GM21381 (cell line): ENCODE results near the gene LDLRAD4.

ENCODE experiments used
- ATAC-seq: cut with Tn5 transposase; IDR thresholded peaks from one replicate; pipeline ENCODE4 v1.9.1; 2021; ENCODE audit warnings: mild to moderate bottlenecking, moderate library complexity; ENCODE audit not compliant: unreplicated experiment

LDLRAD4 gene

GRCh38 chr18:13280070-13280795 lies 61.7 kb downstream of the LDLRAD4 start:
- ATAC-seq: no peak

- no peak for ATAC-seq
These were observed 62.8 kb downstream of the LDLRAD4 start for GRCh38 chr18:13281406-13281805.

- no peak for ATAC-seq
These were observed 65.2 kb downstream of the LDLRAD4 start for GRCh38 chr18:13283746-13284145.

DNA sequence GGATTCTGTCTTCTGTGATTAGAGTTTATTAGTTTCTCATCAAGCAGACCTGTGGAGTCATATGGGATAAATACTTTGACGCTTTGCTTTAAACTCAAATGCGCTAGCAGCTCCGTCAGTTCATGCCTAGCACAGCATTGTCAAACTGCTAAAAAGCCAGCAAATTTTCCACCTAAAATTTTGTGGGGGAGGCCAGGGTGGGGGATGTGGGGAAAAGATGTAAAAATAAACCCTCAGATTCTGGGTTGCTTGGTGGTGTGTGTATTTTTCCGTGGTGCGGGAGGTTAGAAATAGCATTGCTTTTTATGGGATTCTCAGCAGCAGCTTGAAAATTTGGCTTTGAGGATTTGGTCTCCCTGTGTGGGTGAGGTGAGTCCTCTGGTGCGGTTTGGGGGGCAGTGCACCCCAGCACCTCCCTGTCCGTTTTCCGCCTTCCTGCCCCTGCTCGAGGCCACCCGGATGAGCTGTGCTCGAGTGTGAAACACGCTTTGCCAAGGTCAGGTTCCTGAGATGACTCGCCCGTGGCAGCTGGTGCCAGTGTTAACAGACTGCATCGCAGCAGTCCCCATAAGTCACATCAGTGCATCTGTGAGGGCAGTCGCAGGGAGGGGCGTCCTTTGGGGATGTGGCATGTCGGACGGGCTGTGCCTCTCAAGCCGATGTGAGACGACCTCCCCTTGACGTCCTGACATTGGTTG lies 65.9 kb downstream of the LDLRAD4 start:
- no peak for ATAC-seq

GRCh38 chr18:13285874-13286273 lies 67.3 kb downstream of the LDLRAD4 start:
- no peak for ATAC-seq

GRCh38 chr18:13286456-13287125 lies 68.0 kb downstream of the LDLRAD4 start:
- no peak for ATAC-seq

- no peak for ATAC-seq
These were observed 68.8 kb downstream of the LDLRAD4 start for GRCh38 chr18:13287372-13287771.

GRCh38 chr18:13288509-13289133 lies 70.1 kb downstream of the LDLRAD4 start:
- no peak for ATAC-seq

DNA sequence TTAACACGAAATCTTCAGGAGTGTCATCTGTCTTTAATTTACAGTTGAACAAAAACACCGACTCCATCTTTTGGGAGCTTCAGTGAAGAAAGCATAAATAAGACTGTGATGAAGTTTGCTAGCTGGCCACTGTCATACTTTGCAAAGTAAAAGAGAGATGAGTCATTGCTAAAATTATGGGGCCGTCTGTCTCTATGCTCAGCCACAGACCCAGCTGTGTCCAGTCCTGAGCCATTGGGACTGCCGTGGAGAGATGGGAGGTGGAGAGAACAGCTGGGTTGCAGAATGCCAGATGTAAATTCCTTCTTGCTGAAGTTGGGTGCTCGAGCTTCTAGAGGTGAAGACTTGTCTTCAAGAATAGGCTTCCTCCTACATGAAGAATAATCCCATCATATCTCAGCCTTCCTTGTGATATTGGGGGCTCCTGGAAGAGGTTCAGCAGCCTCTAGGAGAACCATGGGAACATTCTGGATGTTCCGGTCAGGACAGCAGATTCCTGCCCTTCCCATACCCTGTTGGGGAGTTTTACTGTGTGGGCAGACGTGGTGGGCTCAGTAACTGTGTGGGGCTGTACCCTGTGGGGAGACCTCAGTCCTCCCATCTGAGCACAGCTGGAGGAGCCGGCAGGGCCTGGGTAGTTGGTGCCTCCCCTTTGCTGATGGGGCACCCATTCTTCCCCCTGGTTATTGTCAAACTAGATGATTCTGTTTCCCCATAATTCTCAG lies 71.1 kb downstream of the LDLRAD4 start:
- ATAC-seq: no peak

DNA sequence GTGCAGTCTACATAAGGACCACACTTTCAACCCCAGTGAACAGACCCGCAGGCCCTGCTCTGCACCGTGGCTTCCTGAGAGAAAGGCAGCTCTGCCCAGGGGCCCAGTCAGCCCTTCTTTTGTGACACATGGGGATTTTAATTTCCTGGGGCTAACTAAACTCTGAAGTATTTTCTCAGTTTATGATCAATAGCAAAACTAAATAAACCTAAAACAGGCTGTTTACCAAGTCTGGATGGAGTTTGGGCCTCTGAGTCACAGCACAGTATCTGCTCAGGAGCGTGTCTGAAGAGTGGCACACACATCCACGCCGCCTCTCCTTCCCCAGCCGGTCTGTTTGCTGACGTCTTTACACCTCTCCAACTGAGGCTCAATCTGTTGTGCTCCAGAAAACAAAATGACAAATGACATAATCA lies 72.3 kb downstream of the LDLRAD4 start:
- no peak for ATAC-seq

DNA sequence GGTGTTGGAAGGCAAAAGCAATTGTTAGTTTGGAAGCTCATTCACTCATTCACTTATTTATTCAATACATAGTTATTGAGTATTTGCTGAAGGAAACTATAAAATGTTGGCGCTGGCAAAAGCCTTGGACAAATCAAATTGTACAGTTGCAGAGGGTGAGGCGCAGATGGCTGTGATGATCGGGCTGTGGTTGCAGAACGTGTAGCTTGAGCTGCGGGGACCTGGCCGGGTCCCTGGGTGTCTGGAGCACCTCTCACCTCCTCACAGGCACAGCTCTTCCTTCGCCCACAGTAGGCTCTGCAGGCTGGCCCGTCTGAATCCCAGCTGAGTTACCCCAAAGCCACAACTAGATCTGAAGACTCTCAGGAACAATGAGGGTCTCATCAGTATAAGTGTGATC lies 72.7 kb downstream of the LDLRAD4 start:
- ATAC-seq: no peak

- ATAC-seq: no peak
These were observed 73.3 kb downstream of the LDLRAD4 start for GRCh38 chr18:13291745-13292447.

DNA sequence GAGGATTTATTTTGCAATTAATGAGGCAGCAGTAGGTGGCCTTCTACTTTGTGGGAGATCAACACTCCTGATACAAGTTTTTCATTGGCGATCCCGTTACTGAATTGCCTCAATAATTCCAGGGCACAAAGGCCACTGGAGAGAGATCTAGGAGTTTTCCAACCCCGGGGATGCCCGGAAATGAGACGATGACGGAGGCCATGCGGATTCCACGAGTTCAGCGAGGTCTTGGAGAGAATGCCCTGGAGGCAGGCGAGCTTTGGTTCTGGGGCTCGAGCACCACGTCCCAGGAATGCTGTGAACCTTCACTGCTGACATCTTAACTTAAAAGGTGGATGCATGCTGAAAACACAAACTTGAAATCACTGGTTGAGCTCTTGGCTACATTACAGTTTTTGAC lies 74.2 kb downstream of the LDLRAD4 start:
- ATAC-seq: no peak

- ATAC-seq: no peak
These were observed 75.7 kb downstream of the LDLRAD4 start for GRCh38 chr18:13294309-13294708.

GRCh38 chr18:13295894-13296293 lies 77.3 kb downstream of the LDLRAD4 start:
- no peak for ATAC-seq

GRCh38 chr18:13296867-13297574 lies 78.5 kb downstream of the LDLRAD4 start:
- no peak for ATAC-seq

DNA sequence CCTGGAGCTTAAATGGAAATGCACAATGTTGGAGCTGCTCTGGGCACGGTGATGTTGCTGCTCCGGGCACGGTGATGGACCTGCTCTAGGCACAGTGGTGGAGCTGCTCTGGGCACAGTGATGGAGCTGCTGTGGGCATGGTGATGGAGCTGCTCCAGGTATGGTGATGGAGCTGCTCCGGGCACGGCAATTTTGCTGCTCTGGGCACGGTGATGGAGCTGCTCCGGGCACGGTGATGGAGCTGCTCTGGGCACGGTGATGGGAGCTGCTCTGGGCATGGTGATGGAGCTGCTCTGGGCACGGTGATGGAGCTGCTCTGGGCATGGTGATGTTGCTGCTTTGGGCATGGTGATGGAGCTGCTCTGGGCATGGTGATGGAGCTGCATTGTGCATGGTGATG lies 79.7 kb downstream of the LDLRAD4 start:
- no peak for ATAC-seq

GRCh38 chr18:13300029-13300428 lies 81.5 kb downstream of the LDLRAD4 start:
- no peak for ATAC-seq

GRCh38 chr18:13300796-13301195 lies 82.2 kb downstream of the LDLRAD4 start:
- ATAC-seq: no peak

GRCh38 chr18:13302040-13302439 lies 83.5 kb downstream of the LDLRAD4 start:
- no peak for ATAC-seq
